Activated T-cell treated with anti-CD3 and anti-CD28 coated beads for 4 hours (primary cell): ENCODE measurements around the gene SYNGR2.
A peak's percentile ranks its signal among the peaks of the same experiment; 100 is the strongest.

Experiments used
- DNase-seq: peaks from one replicate; pipeline ENCODE4 v3.0.0-alpha.2; 2020

Gene SYNGR2, protein sequence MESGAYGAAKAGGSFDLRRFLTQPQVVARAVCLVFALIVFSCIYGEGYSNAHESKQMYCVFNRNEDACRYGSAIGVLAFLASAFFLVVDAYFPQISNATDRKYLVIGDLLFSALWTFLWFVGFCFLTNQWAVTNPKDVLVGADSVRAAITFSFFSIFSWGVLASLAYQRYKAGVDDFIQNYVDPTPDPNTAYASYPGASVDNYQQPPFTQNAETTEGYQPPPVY

DNA sequence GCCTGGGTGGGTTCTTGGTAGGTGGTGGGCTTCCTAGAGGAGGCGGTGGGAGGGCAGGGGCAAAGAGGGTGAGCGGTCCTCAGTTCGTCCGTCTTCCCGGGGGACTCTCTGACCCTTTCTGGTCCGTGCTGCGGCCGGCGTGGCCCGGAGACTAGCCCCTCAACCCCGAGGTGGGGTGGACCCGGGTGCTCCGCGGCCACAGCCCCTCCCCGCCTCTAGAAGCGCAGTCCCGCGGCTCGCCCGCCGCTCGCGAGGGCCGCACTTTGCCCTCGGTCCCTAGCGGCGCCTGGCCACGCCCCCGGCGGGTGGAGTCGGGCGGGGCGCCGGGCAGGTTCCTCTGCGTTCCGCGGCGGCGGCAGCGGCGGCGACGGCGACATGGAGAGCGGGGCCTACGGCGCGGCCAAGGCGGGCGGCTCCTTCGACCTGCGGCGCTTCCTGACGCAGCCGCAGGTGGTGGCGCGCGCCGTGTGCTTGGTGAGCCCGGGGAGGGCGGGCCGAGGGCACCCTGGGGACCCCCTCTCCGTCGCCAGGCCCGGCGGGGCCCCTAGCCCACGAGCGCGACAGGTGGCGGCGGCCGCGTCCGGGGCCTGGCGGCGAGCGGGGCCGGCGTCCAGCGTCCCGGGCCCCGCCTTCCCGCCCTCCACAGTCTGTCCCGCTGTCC lies at the start of gene SYNGR2:
SYNGR2 (plus strand) TSS at position 340 of the 661 bp plus-strand sequence; CDS start at position 376, 36 bp downstream.
- DNase-seq: peak; percentile 81

DNA sequence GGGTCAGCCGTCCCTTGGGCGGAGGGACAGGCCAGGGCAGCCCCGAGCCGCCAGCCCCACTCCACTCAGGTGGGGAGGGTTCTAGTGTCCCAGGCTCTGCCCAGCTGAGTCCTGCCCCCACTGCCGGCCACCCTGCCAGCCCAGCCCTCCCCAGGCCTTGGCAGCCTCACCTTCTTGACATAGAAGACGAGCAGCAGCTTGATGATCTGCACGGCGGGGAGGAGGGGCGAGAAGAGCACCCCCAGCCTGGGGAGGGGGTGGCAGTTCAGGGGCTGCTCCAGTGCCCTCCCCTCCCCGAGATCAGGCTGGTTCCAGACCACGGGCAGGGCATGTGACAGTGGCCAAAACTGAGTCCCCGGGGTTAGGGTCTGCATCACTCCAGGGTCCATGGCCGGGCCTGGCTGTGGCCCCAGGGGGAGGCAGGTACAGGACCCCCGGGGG lies 49.6 kb upstream of the SYNGR2 start:
- DNase-seq: no peak

DNA sequence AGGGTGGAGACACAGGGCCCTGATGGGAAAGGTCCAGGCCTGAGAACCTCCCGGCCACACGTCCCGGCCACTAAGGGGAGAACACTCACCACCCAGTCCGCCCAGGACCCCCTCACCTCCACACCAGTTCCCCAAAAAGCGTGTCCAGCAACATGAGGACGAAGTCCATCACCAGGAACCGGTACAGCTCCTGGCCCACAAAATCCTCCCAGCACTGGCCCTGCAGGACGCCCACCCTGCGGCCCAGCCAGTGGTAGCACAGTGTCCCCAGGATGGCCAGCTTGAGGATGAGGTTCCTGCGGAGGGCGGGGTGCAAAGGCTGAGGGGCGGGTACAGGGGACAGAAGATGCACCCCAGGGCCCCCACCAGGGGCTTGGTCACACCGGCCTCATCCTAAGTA lies 47.8 kb upstream of the SYNGR2 start:
- DNase-seq: no peak

DNA sequence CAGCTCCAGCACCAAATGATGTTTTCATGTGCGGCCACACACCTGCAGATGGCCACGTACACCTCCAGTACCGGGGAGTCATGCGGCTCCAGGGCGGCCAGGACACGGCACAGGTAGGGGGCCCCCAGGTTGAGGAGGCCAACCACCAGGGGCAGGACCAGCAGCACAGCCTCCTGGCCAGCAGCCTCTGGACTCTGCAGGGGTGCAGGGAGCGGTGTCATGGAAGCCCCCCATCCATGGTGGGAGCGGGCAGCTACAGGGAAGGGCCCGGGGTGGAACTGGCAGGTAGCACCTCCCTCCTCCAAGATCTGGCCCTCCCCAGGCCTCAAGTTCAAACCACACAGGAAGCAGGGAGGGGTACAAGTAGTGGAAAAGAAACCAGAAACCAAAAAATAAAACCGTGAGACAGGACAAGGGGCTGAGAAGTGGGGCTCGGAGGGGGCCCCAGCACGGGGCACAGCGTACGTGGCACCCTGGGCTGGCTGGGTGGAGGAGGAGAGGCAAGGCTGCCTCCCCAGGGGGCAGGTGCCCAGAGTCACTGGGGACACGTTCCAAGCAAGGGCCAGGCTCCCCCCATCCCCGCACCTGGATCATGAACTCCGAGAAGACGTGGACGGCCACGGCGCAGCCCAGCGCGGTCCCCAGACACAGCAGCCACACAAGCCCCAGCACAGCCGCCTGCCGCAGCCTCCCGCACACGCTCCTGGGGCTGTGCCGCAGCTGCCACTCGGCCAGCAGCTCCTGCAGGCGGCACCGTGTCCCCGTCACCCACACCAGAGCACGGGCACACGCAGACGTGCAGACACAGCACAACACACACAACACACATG lies 47.2 kb upstream of the SYNGR2 start:
- DNase-seq: no peak

DNA sequence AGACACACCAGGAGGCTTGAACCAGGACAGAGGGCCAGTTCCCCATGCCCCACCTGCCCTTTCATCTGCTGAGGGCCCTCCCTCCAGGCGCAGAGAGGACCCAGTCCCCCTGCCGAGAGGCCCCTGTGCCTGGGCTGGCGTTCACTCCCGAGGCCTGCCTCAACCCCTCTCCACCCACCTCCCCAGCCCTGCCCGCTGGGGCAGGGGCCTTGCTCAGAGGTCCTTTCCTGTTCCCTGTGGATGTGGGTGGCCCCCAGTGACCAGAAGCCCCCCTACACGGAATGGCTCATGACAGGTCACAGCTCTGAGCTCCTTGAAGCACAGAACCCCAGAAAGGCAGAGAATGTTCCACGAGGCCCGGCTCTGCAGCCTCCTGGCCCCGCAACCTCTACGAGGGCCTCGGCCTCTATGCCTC lies 46.6 kb upstream of the SYNGR2 start:
- DNase-seq: no peak

DNA sequence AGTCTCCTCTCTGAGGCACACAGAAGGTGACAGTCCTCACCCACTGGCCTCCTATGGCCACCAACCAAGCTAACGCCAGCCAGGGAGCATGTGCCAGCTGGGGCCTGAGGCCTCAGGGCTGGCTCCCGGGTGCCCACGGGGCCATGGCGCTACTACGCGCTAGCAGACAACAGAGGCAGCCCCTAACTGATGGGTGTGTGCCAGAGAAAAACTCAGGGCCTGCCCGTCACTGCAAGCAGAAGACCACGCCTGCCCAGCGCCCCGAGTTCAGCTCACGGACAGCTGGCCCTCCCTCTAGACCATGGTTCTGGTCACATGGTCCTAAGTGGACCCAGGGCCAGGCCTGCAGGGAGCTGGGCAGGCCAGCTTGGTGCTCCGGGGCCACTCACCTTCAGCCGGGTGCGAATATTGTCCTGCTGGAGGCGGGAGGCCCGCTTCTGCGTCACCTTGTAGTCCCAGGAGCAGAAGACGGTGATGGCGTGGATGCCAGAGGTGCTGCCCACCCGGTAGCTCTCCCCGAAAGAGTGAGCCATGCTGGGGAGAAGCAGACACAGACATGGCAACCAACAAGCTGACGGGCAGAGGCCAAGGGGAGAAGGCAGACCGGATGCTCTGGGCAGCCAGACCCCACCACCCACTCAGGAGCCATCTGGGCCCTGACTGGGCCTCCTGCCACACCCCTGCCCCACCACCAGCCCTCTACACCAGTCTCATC lies 46.0 kb upstream of the SYNGR2 start:
- no peak for DNase-seq

DNA sequence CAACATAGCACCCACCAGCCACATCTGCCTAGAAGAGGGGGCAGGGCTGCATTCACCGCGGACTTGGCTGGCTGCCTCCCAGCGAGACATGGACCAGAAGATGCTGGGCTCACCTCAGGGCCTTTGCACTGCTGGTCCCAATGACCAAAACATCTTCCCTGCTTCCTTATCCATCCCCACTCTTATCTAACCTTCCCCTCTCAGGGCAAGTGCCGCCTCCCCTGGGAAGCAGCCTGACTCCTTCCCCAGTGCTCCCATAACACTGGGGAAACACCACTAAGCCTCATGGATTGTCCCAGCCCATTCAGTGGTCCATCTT lies 45.5 kb upstream of the SYNGR2 start:
- DNase-seq: no peak

DNA sequence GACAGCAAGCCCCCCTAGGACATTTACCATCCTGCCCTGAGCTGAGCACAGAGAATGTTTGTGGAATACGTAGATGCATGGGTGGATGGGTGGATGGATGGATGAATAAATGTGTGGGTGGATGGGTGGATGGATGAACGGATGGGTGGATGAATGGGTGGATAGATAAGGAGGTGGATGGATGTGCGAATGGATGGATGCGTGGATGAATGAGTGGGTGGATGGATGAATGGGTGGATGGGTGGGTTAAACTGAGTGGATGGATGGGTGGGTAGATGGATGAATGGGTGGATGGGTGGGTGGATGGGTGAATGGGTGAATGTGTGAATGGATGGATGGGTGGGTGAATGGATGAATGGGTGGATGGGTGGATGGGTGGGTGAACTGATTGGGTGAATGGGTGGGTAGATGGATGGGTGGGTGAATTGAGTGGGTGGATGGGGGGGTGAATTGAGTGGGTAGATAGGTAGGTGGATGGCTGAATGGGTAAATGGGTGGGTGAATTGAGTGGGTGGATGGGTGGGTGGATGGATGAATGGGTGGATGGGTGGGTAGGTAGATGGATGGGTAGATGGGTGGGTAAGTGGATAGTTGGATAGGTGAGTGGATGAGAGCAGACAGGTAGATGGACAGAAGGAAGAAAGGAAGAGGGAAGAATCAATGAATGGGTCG lies 45.0 kb upstream of the SYNGR2 start:
- DNase-seq: no peak

DNA sequence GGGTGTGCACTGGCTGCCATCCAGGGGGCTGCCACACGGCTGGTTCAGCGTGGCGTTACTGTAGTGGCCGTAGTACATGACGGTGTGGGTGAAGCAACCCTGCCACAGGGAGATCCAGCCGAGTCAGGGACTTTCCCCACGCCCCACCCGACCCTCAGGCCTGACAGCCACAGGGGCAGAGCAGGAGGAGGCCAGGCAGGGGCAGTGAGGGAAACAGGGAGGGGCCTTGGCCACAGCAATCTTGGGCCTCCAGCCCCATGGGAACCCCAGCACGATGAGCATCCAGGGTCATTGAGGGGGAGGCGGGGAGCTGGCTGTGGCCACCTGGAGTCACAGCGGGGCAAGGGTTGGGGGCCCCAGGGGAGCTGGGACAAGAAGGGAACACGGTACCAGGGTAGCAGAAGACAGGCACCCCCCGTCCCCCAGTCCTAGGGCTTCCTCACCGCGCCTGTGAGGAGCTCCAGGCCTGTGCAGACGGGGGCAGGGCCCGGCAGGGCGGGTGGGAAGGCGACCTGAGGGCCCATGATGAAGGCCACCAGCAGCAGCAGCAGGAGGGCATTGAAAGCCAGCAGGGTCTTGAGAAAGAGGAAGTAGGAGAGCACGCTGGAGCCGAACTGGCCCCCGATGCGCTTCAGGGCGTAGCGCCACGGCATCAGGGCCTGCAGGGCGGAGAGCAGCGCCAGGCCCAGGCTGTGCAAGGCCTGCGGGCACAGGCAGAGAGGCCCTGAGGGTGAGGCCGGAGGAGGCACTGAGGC lies 44.1 kb upstream of the SYNGR2 start:
- no peak for DNase-seq

DNA sequence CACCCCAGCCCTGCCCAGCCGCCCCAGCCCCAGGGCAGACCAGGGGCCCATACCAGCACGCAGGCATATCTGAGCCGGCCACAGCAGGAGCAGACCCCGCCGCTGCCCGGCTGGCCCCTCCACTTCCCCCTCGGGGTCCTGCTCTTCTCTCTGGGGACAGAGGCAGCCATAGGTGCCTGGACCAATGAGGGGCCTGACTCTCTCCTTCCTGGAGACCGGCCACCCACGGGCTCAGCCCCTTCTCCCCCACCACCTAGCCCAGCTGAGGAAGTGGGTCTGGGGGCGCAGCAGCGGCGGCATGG lies 43.6 kb upstream of the SYNGR2 start:
- no peak for DNase-seq

DNA sequence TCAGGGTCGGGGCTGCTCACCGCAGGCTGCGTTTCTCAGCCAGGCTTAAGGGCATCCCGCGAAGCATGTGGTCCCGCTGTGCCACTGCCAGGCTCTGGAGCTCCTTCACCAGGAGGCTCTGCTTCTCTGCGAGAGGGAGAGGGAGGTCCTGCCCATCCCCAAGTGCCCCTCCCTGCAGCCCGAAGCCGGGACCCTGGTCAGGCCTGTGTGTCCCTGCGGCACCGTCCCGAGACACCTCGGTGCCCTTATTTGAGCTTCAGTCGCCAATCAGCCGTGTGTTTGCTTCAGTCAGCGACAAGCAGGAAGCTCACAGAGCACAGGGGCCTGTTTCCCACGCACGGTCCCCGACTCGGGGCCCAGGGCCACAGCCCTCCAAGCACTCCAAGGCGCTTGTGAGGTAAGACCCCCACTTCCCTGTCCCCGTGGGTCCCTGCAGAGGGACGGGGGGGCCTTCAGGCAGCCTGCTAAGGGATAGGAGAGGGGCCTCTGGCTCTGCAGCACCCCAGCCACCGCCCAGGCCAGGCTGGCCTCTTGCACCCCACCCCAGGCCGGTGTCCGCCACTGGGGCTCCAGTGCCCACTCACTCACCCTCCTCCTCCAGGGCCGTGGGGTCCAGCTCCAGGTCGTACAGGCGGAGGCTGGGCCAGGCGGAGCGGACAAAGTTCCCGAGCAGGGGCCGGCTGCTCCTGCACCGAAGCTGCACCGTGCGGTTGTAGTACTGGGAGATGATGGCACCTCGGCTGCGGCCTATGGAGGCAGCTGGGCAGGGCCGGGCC lies 43.1 kb upstream of the SYNGR2 start:
- DNase-seq: no peak

DNA sequence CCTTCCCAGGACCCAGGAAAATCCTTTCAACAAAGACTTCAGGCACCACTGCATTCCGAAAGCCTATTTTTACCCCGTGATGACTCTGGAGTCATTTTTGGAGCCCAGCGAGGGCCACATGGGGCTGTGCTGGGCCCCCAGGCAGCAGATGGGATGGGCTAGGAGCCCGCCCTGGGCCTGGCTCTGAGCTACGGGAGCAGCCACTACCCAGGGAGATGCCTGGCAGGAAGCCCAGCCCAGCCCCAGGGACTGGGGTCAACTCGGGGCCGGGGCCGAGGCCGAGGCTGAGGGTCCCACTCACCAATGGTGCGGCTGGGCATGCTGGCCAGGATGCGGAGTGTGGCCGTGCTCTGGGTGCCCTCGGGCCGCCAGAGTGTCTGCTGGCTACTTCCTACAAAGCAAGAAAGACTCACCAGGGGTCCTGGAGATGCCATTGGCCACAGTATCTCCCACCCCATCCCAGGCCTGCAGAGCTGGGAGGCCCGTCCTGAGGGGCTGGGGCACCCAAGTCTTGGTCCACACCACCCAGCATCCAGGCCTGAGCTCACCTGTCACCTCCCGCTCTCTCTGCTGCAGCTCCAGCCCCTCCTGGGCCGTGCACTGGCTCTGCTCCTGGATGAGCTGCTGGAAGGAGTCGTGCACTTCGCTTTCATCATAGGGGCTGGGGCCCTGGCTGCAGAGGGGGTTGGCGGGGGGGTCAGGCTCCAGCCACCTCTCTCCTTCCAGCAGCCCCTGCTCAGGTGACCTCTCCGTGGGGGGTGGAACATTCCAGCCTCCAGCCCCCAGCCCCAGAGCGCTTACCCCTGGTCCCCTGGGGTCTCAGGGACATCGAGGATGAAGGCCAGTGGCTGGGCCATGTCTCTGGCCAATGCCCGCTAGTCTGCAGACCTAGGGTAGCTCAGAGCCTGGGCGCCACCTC lies 42.1 kb upstream of the SYNGR2 start:
- no peak for DNase-seq

DNA sequence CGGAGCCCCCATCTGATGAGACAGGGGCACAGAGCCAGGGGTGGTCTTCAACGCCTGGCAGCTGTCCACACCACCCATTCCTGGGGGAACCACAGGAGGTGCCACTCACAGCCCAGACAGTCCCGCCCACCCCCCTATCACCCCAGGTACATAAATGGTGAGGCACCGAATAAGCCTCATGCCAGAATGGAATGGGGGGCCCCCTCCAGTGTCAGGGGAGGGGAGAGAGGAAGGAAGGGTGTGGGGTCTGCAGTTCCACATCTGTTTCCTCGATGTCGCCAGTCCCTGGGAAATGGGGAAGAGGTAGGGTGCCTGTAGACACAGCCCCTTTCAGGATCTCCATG lies 41.5 kb upstream of the SYNGR2 start:
- no peak for DNase-seq

DNA sequence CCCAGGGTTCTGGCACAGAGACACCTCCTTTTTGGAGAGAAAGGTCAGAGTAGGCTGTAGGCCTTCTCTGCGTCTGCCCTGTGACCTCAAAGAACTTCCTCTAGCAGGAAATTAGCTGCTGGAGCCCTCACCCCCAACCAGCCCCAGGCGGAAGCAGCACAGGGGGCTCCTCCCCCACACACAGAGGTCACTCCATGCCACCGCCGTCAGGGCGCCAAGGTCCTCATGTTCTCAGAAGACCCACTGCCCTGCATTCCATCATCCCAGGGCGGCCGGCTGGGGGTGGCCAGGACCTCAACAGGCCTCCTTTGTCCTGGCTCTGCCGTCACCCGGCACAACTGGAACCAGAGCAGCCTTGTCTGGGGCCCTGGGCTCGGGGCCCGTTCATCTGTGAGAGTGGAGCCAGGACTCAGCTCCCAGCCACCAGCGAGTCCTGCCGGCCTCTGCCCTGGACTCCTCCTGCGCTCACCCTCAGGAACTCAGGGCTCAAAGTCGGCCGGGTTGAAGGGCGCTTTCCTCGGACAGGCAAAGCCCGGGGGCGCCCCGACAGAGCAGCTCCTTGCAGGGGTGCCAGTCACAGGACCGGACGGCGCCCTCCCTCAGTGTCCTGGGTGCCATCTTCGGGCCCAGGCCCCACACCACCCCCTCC lies 41.0 kb upstream of the SYNGR2 start:
- no peak for DNase-seq

DNA sequence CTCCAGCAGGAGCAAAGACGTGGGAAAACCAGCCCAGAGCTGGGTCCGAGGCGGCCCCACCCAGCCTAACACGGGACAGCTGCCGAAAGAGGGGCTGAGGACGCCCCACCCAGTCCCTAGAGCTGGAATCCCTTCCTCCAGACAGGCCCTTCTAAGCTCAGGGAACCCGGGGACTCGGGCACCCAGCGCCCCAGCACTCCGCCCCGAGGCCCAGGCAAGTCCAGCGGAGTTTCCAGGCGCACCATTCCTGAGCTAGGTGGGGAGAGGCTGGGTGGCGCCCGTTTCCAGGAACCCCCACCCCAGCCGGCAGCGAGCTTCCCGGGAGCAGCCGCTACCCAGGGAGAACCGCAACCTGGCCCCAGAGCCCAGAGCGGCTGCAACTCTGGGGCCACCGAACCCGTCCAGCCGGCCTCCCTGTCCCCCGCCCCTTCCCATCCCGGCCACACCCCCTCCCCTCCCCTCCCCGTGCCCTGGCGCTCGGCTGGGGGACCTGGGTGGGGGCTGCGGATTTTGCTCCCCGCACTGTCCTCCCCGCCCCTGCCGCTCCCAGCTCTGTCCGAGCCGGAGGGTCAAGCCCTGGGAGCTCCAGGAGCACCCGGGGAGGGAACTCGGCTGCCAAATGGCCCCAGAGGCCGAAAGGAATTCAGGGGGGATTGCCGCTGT lies 40.4 kb upstream of the SYNGR2 start:
- DNase-seq: no peak

DNA sequence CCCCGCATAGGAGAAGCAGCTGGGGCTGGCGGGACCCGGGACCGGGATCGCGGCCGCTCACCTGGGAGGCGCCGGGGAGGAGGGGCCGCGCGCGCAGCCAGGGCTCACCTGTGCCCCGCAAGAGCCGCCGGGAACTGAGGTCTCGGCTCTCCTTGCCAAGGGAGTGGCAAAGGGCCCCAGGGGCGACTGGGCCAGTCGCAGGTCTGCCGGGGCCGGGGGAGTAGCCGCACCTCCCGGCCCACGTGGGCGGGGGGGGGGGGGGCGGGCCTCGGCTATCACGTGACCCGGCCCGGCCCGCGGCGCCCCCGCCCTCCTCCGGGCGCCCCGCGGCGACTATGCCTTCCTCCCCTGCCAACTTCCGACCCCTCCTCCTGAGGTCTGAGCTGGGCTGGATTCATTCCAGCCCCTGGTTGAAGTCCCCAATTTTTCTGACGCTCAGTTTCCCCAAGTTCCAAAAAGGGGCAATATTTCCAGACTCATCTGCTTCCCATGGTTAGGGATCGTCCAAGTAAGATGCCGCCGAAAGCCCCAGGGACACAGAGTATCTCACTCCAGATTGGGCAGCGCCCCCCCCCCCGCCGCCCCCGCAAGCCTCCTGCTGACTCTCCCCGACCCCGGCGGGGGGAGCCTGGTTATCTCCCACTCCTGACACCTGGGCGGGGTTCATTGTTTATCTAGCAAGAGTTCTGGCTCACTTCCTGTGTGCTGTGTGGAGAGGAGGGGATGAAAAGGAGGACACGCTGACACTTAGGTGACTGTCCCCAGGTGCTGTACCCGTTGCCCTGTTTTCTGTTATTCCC lies 39.6 kb upstream of the SYNGR2 start, which contains the start of gene TMC6:
TMC6 (minus strand) TSS at position 205 of the 800 bp plus-strand sequence. CDS start 1,923 bp downstream, outside the sequence.
- peak; percentile 52 for DNase-seq

DNA sequence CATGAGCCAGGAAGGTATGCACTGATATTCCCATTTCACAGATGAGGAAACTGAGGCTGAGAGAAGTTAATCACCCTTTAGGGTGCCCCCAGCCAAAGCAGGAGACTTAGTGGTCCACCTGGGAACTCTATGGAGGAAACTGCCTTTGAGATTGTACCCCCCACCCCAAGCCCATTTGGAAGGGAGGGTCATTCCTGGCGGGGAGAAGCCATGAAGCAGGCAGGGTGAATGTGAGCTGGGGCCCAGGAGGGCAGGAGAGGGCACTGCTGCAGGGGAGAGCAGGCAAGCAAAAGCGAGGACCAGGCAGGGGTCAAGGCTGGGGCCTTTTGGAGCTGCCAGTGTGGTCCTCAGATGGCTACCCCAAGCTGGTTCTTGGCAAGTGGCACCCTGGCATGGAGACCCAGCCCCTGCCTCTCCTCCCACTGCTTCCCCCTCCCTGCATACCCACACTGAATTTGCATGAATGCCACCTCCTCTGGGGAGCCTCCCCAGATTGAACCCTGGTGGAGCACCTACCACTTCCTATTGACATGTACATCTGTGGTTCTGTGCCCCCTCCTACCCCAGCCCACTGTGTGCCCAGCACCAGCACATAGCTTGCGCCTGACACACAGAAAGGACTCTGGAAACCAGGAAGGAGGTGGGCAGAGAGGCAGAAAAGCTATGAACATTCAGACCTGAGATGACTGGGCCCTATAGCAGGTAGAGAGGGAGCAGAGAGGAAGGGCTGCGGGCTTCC lies 38.9 kb upstream of the SYNGR2 start:
- DNase-seq: no peak

DNA sequence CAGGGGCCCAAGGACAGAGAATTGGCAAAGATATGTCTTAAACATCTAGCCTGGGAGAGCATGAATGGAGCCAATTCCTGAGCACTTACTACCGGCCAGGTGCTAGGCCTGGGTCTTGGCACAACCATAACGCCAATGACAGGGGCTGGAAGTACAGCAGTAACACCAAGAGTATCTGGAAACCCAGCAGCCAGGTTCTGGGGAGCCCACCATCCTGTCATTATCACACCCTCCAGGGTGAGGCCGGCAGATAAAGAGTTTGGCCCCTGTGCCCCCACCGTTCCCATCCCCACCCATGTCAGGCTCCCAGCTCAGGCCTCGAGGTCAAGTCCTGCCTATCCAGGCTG lies 38.3 kb upstream of the SYNGR2 start:
- DNase-seq: no peak
